ENCODE measurements around the gene RIOK1.

RIOK1 gene

GRCh38 chr6:7419065-7419464 is 29.5 kb downstream of the RIOK1 start:
- no peak overlapping the region for H4K8ac ChIP-seq (ENCODE audit: low read depth, low read length)
- no peak overlapping the region for H3K23ac ChIP-seq (ENCODE audit: low read length)
- no peak overlapping the region for H3K18ac ChIP-seq (ENCODE audit: low read length)
- no peak overlapping the region for H2BK5ac ChIP-seq (ENCODE audit: low read length)
- no CpG with 5 or more reads among the region's 1 CpG for WGBS (ENCODE audit: extremely low coverage, insufficient coverage, low lambda C conversion rate)
- H2BK15ac ChIP-seq (replicated peaks; ENCODE audit: low read depth), result no peak overlapping the region
- no peak overlapping the region for H2AK5ac ChIP-seq (ENCODE audit: low read length)
- no peak overlapping the region for H3K27ac ChIP-seq (ENCODE audit: low read depth, low read length)
- no peak for DNase-seq
- H2BK120ac ChIP-seq (ENCODE audit: low read depth, low read length), result no peak overlapping the region
- H3K4ac ChIP-seq (ENCODE audit: low read depth, low read length), result no peak overlapping the region
- H3K9ac ChIP-seq (ENCODE audit: low read length), result no peak overlapping the region
- no peak overlapping the region for H3K56ac ChIP-seq (ENCODE audit: low read length)
- no peaks in the 10 kb centered on the region for H3K27me3 ChIP-seq (ENCODE audit: insufficient read depth, low read length, poor library complexity)
- no peak overlapping the region for H4K5ac ChIP-seq (ENCODE audit: low read length)
- H3K36me3 ChIP-seq (ENCODE audit: control insufficient read depth, insufficient read depth, low read length), result peaks cover 3% of the 10 kb centered on the region
- H3K4me2 ChIP-seq (ENCODE audit: low read length), result no peak overlapping the region
- no peaks in the 10 kb centered on the region for H3K79me1 ChIP-seq (ENCODE audit: low read length)
- no peaks in the 10 kb centered on the region for H3K4me1 ChIP-seq (ENCODE audit: control insufficient read depth, low read depth, low read length)
- H3K4me3 ChIP-seq (ENCODE audit: low read length), result no peak overlapping the region
- no peaks in the 10 kb centered on the region for H3K79me2 ChIP-seq (ENCODE audit: control insufficient read depth, insufficient read depth, low read length)

DNA sequence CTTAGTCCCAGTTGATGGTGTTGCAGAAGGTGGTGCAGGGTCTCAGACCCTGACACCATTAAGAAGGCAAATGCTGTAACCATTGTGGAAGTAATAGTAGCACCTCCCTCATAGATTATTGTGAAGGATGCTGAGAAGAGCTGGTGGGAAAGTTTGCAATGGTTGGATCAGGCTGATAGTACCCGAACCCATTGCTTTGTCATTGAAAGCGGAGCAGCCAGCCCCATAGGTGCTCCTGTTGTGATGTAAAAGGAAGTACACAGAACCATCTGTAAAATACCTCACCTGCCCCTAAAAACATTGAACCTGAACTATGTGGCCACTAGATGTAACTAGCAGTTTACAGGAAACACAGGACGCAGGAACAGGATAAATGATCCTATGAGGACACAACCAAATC is 31.5 kb downstream of the RIOK1 start:
- Histone ChIP-seq H3K4ac (ENCODE audit: low read depth, low read length) (no peak overlapping the region), H3K36me3 (ENCODE audit: control insufficient read depth, insufficient read depth, low read length) (peaks cover 1% of the 10 kb centered on the region), H3K4me1 (ENCODE audit: control insufficient read depth, low read depth, low read length) (no peaks in the 10 kb centered on the region), H3K79me2 (ENCODE audit: control insufficient read depth, insufficient read depth, low read length) (no peaks in the 10 kb centered on the region), H4K5ac (ENCODE audit: low read length) (no peak overlapping the region), H2BK15ac (replicated peaks; ENCODE audit: low read depth) (no peak overlapping the region), H3K23ac (ENCODE audit: low read length) (no peak overlapping the region), H2BK5ac (ENCODE audit: low read length) (no peak overlapping the region), H3K27ac (ENCODE audit: low read depth, low read length) (no peak overlapping the region), H3K79me1 (ENCODE audit: low read length) (no peaks in the 10 kb centered on the region), H3K4me3 (ENCODE audit: low read length) (no peak overlapping the region), H4K8ac (ENCODE audit: low read depth, low read length) (no peak overlapping the region), H3K56ac (ENCODE audit: low read length) (no peak overlapping the region), H3K9ac (ENCODE audit: low read length) (no peak overlapping the region), H2BK120ac (ENCODE audit: low read depth, low read length) (no peak overlapping the region), H3K4me2 (ENCODE audit: low read length) (no peak overlapping the region), H3K27me3 (ENCODE audit: insufficient read depth, low read length, poor library complexity) (no peaks in the 10 kb centered on the region), H2AK5ac (ENCODE audit: low read length) (no peak overlapping the region), H3K18ac (ENCODE audit: low read length) (no peak overlapping the region)
- no CpG with 5 or more reads among the region's 3 CpGs for WGBS (ENCODE audit: extremely low coverage, insufficient coverage, low lambda C conversion rate)
- DNase-seq, result no peak

GRCh38 chr6:7424058-7424457 is 34.5 kb downstream of the RIOK1 start:
- Histone ChIP-seq H3K79me1 (ENCODE audit: low read length) (no peaks in the 10 kb centered on the region), H3K4me2 (ENCODE audit: low read length) (no peak overlapping the region), H3K27ac (ENCODE audit: low read depth, low read length) (no peak overlapping the region), H3K56ac (ENCODE audit: low read length) (no peak overlapping the region), H2BK120ac (ENCODE audit: low read depth, low read length) (no peak overlapping the region), H3K23ac (ENCODE audit: low read length) (no peak overlapping the region), H2AK5ac (ENCODE audit: low read length) (no peak overlapping the region), H4K8ac (ENCODE audit: low read depth, low read length) (no peak overlapping the region), H3K36me3 (ENCODE audit: control insufficient read depth, insufficient read depth, low read length) (no peaks in the 10 kb centered on the region), H3K27me3 (ENCODE audit: insufficient read depth, low read length, poor library complexity) (no peaks in the 10 kb centered on the region), H3K18ac (ENCODE audit: low read length) (no peak overlapping the region), H2BK5ac (ENCODE audit: low read length) (no peak overlapping the region), H3K4me1 (ENCODE audit: control insufficient read depth, low read depth, low read length) (no peaks in the 10 kb centered on the region), H3K4ac (ENCODE audit: low read depth, low read length) (no peak overlapping the region), H3K79me2 (ENCODE audit: control insufficient read depth, insufficient read depth, low read length) (no peaks in the 10 kb centered on the region), H3K4me3 (ENCODE audit: low read length) (no peak overlapping the region), H4K5ac (ENCODE audit: low read length) (no peak overlapping the region), H3K9ac (ENCODE audit: low read length) (no peak overlapping the region), H2BK15ac (replicated peaks; ENCODE audit: low read depth) (no peak overlapping the region)
- WGBS (ENCODE audit: extremely low coverage, insufficient coverage, low lambda C conversion rate), result no CpG with 5 or more reads among the region's 5 CpGs
- DNase-seq, result no peak

GRCh38 chr6:7424967-7425807 is 35.6 kb downstream of the RIOK1 start:
- H4K8ac ChIP-seq (ENCODE audit: low read depth, low read length), result no peak overlapping the region
- no peak overlapping the region for H3K4ac ChIP-seq (ENCODE audit: low read depth, low read length)
- no peak overlapping the region for H3K23ac ChIP-seq (ENCODE audit: low read length)
- H2AK5ac ChIP-seq (ENCODE audit: low read length), result no peak overlapping the region
- H3K18ac ChIP-seq (ENCODE audit: low read length), result no peak overlapping the region
- no peaks in the 10 kb centered on the region for H3K27me3 ChIP-seq (ENCODE audit: insufficient read depth, low read length, poor library complexity)
- H2BK15ac ChIP-seq (replicated peaks; ENCODE audit: low read depth), result no peak overlapping the region
- H4K5ac ChIP-seq (ENCODE audit: low read length), result no peak overlapping the region
- H3K36me3 ChIP-seq (ENCODE audit: control insufficient read depth, insufficient read depth, low read length), result no peaks in the 10 kb centered on the region
- H3K56ac ChIP-seq (ENCODE audit: low read length), result no peak overlapping the region
- H3K4me3 ChIP-seq (ENCODE audit: low read length), result no peak overlapping the region
- no peaks in the 10 kb centered on the region for H3K79me2 ChIP-seq (ENCODE audit: control insufficient read depth, insufficient read depth, low read length)
- H3K79me1 ChIP-seq (ENCODE audit: low read length), result no peaks in the 10 kb centered on the region
- peak; percentile 28 for DNase-seq
- no peak overlapping the region for H3K4me2 ChIP-seq (ENCODE audit: low read length)
- H3K4me1 ChIP-seq (ENCODE audit: control insufficient read depth, low read depth, low read length), result no peaks in the 10 kb centered on the region
- no peak overlapping the region for H3K27ac ChIP-seq (ENCODE audit: low read depth, low read length)
- no CpG with 5 or more reads among the region's 25 CpGs for WGBS (ENCODE audit: extremely low coverage, insufficient coverage, low lambda C conversion rate)
- no peak overlapping the region for H2BK120ac ChIP-seq (ENCODE audit: low read depth, low read length)
- H3K9ac ChIP-seq (ENCODE audit: low read length), result no peak overlapping the region
- no peak overlapping the region for H2BK5ac ChIP-seq (ENCODE audit: low read length)

GRCh38 chr6:7425808-7426190 is 36.2 kb downstream of the RIOK1 start:
- Histone ChIP-seq H3K18ac (ENCODE audit: low read length) (no peak overlapping the region), H4K5ac (ENCODE audit: low read length) (no peak overlapping the region), H2BK15ac (replicated peaks; ENCODE audit: low read depth) (no peak overlapping the region), H3K4me1 (ENCODE audit: control insufficient read depth, low read depth, low read length) (no peaks in the 10 kb centered on the region), H4K8ac (ENCODE audit: low read depth, low read length) (no peak overlapping the region), H3K4ac (ENCODE audit: low read depth, low read length) (no peak overlapping the region), H3K4me3 (ENCODE audit: low read length) (no peak overlapping the region), H3K23ac (ENCODE audit: low read length) (no peak overlapping the region), H3K79me1 (ENCODE audit: low read length) (no peaks in the 10 kb centered on the region), H2BK5ac (ENCODE audit: low read length) (no peak overlapping the region), H3K4me2 (ENCODE audit: low read length) (no peak overlapping the region), H3K27me3 (ENCODE audit: insufficient read depth, low read length, poor library complexity) (no peaks in the 10 kb centered on the region), H2BK120ac (ENCODE audit: low read depth, low read length) (no peak overlapping the region), H2AK5ac (ENCODE audit: low read length) (no peak overlapping the region), H3K56ac (ENCODE audit: low read length) (no peak overlapping the region), H3K9ac (ENCODE audit: low read length) (no peak overlapping the region), H3K36me3 (ENCODE audit: control insufficient read depth, insufficient read depth, low read length) (no peaks in the 10 kb centered on the region), H3K79me2 (ENCODE audit: control insufficient read depth, insufficient read depth, low read length) (no peaks in the 10 kb centered on the region), H3K27ac (ENCODE audit: low read depth, low read length) (no peak overlapping the region)
- WGBS (ENCODE audit: extremely low coverage, insufficient coverage, low lambda C conversion rate), result no CpG with 5 or more reads among the region's 39 CpGs
- DNase-seq, result no peak
